ENCODE results near the gene CD83. TPM values are rescaled to one million over a fixed set of nuclear protein-coding genes. Genes with fewer than 3 reads are reported as not detected.

CD83 gene
- total and polyA plus RNA-seq, 8 donors = 0.29 to 9.3 (median 3.0) TPM; not detected in 2

DNA sequence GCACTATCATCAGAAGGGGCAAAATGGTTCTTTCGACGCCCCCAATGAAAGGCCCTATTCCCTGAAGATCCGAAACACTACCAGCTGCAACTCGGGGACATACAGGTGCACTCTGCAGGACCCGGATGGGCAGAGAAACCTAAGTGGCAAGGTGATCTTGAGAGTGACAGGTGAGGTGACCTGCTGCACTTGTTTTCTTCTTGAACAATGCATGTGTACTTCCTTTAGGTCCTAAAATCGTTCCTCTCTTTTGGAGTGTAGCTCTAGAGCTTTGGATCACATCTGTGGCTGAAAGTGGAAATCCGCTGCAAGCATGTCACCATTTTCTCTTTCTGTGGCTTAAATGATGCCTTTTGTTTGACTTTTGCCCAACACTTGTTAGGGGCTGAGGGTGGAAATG is 14.0 kb downstream of the CD83 start:
- WGBS, 5 donors = 93 to 97% (median 95%) methylated on average over 7 of the region's 7 CpGs
- Histone ChIP-seq H3K9me3 (no peaks in the 10 kb centered on the region), H3K27ac (no peak overlapping the region), H3K27me3 (no peaks in the 10 kb centered on the region), H3K4me1 (peaks cover 0 to 22% (median 10%) of the 10 kb centered on the region in 4 donors), H3K36me3 (peaks cover 0 to 17% (median 10%) of the 10 kb centered on the region in 4 donors), H3K4me3 (no peak overlapping the region)
- TF ChIP-seq POLR2AphosphoS5 (IDR thresholded peaks at IDR 0.05) (no peak), POLR2A (IDR thresholded peaks at IDR 0.05) (no peak)
- DNase-seq = no peak
- intact Hi-C loops (cut with DNase I; ENCODE audit: low total_unique reads) = no loop called here

DNA sequence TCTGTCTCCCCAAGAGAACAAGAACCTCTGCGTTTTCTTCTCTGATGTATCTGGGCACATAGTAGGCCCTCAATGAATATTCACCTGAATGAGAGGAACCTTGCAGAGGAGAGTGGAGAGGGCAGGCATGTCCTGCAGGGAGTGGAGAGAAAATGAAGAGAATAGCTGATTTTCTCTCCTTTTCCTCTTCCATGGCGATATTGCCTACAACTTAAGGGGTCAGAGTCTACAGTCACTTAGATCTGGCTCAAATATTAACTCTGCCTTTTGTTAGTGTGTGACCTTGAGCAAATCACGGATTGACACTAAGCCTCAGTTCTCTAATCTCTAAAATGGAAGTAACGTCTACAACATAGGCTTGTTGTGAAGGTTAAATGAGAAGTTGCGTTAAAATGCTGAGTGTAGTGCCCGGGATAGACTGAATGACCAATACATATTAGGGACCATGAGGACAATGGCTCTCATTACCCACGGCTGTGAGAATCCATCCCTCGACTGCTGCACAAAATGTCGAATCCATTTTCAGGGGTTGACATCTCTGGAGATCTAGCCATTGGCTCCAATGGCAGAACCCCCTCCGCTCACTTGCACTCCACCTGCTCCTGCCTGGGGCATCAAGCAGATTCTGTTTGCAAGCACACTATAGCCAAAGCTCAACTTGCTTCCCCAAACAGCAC is 14.8 kb downstream of the CD83 start:
- Histone ChIP-seq H3K4me1 (peaks cover 0 to 22% (median 10%) of the 10 kb centered on the region in 4 donors), H3K9me3 (no peaks in the 10 kb centered on the region), H3K27me3 (no peaks in the 10 kb centered on the region), H3K36me3 (peaks cover 0 to 17% (median 10%) of the 10 kb centered on the region in 4 donors), H3K4me3 (no peak overlapping the region), H3K27ac (no peak overlapping the region)
- 89 to 93% (median 91%) methylated on average over 10 of the region's 10 CpGs for WGBS, 5 donors
- DNase-seq = no peak
- intact Hi-C loops (cut with DNase I; ENCODE audit: low total_unique reads) = no loop called here
- TF ChIP-seq POLR2A (IDR thresholded peaks at IDR 0.05) (no peak), EP300 (IDR thresholded peaks at IDR 0.05) (no peak), POLR2AphosphoS5 (IDR thresholded peaks at IDR 0.05) (no peak)
- TF ChIP-seq, protein P1, sequence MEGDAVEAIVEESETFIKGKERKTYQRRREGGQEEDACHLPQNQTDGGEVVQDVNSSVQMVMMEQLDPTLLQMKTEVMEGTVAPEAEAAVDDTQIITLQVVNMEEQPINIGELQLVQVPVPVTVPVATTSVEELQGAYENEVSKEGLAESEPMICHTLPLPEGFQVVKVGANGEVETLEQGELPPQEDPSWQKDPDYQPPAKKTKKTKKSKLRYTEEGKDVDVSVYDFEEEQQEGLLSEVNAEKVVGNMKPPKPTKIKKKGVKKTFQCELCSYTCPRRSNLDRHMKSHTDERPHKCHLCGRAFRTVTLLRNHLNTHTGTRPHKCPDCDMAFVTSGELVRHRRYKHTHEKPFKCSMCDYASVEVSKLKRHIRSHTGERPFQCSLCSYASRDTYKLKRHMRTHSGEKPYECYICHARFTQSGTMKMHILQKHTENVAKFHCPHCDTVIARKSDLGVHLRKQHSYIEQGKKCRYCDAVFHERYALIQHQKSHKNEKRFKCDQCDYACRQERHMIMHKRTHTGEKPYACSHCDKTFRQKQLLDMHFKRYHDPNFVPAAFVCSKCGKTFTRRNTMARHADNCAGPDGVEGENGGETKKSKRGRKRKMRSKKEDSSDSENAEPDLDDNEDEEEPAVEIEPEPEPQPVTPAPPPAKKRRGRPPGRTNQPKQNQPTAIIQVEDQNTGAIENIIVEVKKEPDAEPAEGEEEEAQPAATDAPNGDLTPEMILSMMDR (IDR thresholded peaks at IDR 0.05) = no peak

DNA sequence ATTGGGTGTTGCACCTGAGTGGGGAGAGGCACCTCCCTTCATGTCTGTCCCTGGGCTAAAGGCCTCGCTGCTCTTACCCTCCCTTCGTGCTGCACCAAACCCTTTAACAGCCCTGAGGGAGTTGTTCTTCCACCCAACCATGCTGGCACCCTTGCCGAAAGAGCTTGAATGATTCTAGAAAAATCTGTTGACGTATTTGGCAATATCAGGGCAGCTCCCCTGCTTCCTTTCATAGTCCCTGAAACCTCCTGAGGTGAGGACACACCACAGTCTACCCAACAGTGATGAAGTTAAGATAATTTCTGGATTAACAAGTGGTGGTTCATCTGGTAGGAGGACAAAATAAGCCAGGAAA is 15.3 kb downstream of the CD83 start:
- DNase-seq = no peak
- H3K27me3 ChIP-seq = no peaks in the 10 kb centered on the region
- intact Hi-C loops (cut with DNase I; ENCODE audit: low total_unique reads) = no loop called here
- peaks cover 0 to 18% (median 10%) of the 10 kb centered on the region in 4 donors for H3K4me1 ChIP-seq
- WGBS, 5 donors = 84 to 96% (median 93%) methylated on average over 4 of the region's 4 CpGs
- peaks cover 0 to 17% (median 10%) of the 10 kb centered on the region in 4 donors for H3K36me3 ChIP-seq
- TF ChIP-seq POLR2A (IDR thresholded peaks at IDR 0.05) = no peak
- TF ChIP-seq, protein P1 (IDR thresholded peaks at IDR 0.05) = no peak
- TF ChIP-seq EP300 (IDR thresholded peaks at IDR 0.05) = no peak
- TF ChIP-seq POLR2AphosphoS5 (IDR thresholded peaks at IDR 0.05) = no peak
- no peaks in the 10 kb centered on the region for H3K9me3 ChIP-seq
- no peak overlapping the region for H3K27ac ChIP-seq
- no peak overlapping the region for H3K4me3 ChIP-seq

DNA sequence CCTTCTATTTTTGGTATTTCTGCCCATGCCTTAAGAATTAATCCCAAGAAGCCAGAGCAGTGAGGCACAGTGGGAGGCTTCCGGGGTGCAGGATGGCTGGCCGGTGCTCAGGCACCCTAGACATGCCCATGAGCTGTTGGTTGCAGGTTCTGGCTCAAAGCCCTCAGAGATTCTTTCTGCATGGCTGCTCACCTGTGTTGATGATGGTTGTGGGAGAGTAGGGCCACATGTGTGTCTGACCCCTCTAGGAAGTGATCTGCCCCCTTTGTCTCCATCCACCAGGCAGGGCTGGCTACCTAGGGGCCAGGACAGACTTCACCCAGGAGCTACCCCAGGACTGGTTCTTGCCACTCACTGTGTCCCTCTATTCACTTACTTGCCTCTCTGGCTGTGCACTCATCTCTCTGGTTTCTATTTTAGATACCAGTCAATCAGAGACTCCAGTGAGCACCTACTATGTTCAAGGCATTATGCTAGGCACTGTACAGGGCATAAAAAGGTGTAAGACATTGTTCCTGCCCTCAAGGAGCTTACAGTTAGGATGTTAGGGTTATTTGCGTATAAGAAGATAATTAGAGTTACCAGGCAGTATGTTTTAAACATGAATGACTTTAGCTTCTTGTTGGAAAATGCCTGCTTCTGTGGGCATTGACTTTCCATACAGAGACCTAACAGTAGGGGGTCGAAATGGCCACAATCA is 16.8 kb downstream of the CD83 start:
- 91 to 99% (median 95%) methylated on average over 4 of the region's 4 CpGs for WGBS, 5 donors
- Histone ChIP-seq H3K4me1 (peaks cover 0 to 9% (median 5%) of the 10 kb centered on the region in 4 donors), H3K9me3 (no peaks in the 10 kb centered on the region), H3K27ac (no peak overlapping the region), H3K36me3 (peaks cover 0 to 17% (median 10%) of the 10 kb centered on the region in 4 donors), H3K27me3 (no peaks in the 10 kb centered on the region), H3K4me3 (no peak overlapping the region)
- no peak for TF ChIP-seq POLR2AphosphoS5 (IDR thresholded peaks at IDR 0.05)
- TF ChIP-seq EP300 (IDR thresholded peaks at IDR 0.05) = no peak
- no peak for TF ChIP-seq POLR2A (IDR thresholded peaks at IDR 0.05)
- TF ChIP-seq, protein P1 (IDR thresholded peaks at IDR 0.05) = no peak
- no peak for DNase-seq
- intact Hi-C loops (cut with DNase I; ENCODE audit: low total_unique reads) = no loop called here

All from stomach (tissue), 9 donors.